ENCODE measurements around the gene PTPRG. TPM values are rescaled to one million over a fixed set of nuclear protein-coding genes. Genes with fewer than 3 reads are reported as not detected.

Gene PTPRG
- total RNA-seq, 1 donor from 2014 or later, result 80.7 TPM

GRCh38 chr3:61819861-61820260 is 258.5 kb downstream of the PTPRG start:
- H3K4me3 Mint-ChIP-seq (ENCODE audit: unreplicated experiment), result no peak overlapping the region
- DNase-seq (ENCODE audit: low spot score), result no peak
- H3K36me3 Mint-ChIP-seq (ENCODE audit: low read depth, unreplicated experiment), result no peaks in the 10 kb centered on the region
- H3K4me1 Mint-ChIP-seq (ENCODE audit: unreplicated experiment), result peaks cover 21% of the 10 kb centered on the region
- H3K27me3 Mint-ChIP-seq (ENCODE audit: unreplicated experiment), result no peaks in the 10 kb centered on the region
- no peak overlapping the region for H3K27ac Mint-ChIP-seq (ENCODE audit: unreplicated experiment)
- H3K9me3 Mint-ChIP-seq (ENCODE audit: unreplicated experiment), result no peaks in the 10 kb centered on the region
- TF ChIP-seq CTCF (IDR thresholded peaks at IDR 0.05; ENCODE audit: unreplicated experiment), result no peak

- peaks cover 21% of the 10 kb centered on the region for H3K4me1 Mint-ChIP-seq (ENCODE audit: unreplicated experiment)
- no peak overlapping the region for H3K4me3 Mint-ChIP-seq (ENCODE audit: unreplicated experiment)
- no peak for TF ChIP-seq CTCF (IDR thresholded peaks at IDR 0.05; ENCODE audit: unreplicated experiment)
- H3K27ac Mint-ChIP-seq (ENCODE audit: unreplicated experiment), result no peak overlapping the region
- no peaks in the 10 kb centered on the region for H3K27me3 Mint-ChIP-seq (ENCODE audit: unreplicated experiment)
- DNase-seq (ENCODE audit: low spot score), result no peak
- no peaks in the 10 kb centered on the region for H3K36me3 Mint-ChIP-seq (ENCODE audit: low read depth, unreplicated experiment)
- no peaks in the 10 kb centered on the region for H3K9me3 Mint-ChIP-seq (ENCODE audit: unreplicated experiment)
Measured at GRCh38 chr3:61820306-61820992, 259.1 kb downstream of the PTPRG start.

- no peaks in the 10 kb centered on the region for H3K27me3 Mint-ChIP-seq (ENCODE audit: unreplicated experiment)
- H3K4me3 Mint-ChIP-seq (ENCODE audit: unreplicated experiment), result no peak overlapping the region
- DNase-seq (ENCODE audit: low spot score), result no peak
- peaks cover 21% of the 10 kb centered on the region for H3K4me1 Mint-ChIP-seq (ENCODE audit: unreplicated experiment)
- H3K27ac Mint-ChIP-seq (ENCODE audit: unreplicated experiment), result no peak overlapping the region
- H3K36me3 Mint-ChIP-seq (ENCODE audit: low read depth, unreplicated experiment), result no peaks in the 10 kb centered on the region
- H3K9me3 Mint-ChIP-seq (ENCODE audit: unreplicated experiment), result no peaks in the 10 kb centered on the region
- no peak for TF ChIP-seq CTCF (IDR thresholded peaks at IDR 0.05; ENCODE audit: unreplicated experiment)
Measured at GRCh38 chr3:61821823-61822251, 260.5 kb downstream of the PTPRG start.

- no peak overlapping the region for H3K27ac Mint-ChIP-seq (ENCODE audit: unreplicated experiment)
- no peak for TF ChIP-seq CTCF (IDR thresholded peaks at IDR 0.05; ENCODE audit: unreplicated experiment)
- DNase-seq (ENCODE audit: low spot score), result no peak
- H3K9me3 Mint-ChIP-seq (ENCODE audit: unreplicated experiment), result no peaks in the 10 kb centered on the region
- H3K36me3 Mint-ChIP-seq (ENCODE audit: low read depth, unreplicated experiment), result no peaks in the 10 kb centered on the region
- H3K27me3 Mint-ChIP-seq (ENCODE audit: unreplicated experiment), result no peaks in the 10 kb centered on the region
- no peak overlapping the region for H3K4me3 Mint-ChIP-seq (ENCODE audit: unreplicated experiment)
- H3K4me1 Mint-ChIP-seq (ENCODE audit: unreplicated experiment), result peaks cover 21% of the 10 kb centered on the region
Measured at GRCh38 chr3:61822588-61822987, 261.2 kb downstream of the PTPRG start.

- Mint-ChIP-seq H3K9me3 (ENCODE audit: unreplicated experiment) (no peaks in the 10 kb centered on the region), H3K4me3 (ENCODE audit: unreplicated experiment) (no peak overlapping the region), H3K27me3 (ENCODE audit: unreplicated experiment) (no peaks in the 10 kb centered on the region), H3K36me3 (ENCODE audit: low read depth, unreplicated experiment) (no peaks in the 10 kb centered on the region), H3K27ac (ENCODE audit: unreplicated experiment) (no peak overlapping the region), H3K4me1 (ENCODE audit: unreplicated experiment) (peaks cover 26% of the 10 kb centered on the region)
- no peak for TF ChIP-seq CTCF (IDR thresholded peaks at IDR 0.05; ENCODE audit: unreplicated experiment)
- no peak for DNase-seq (ENCODE audit: low spot score)
Measured at GRCh38 chr3:61824553-61825135, 263.3 kb downstream of the PTPRG start.

All from endothelial cell (in vitro differentiated cells).